Endodermal cell (in vitro differentiated cells): ENCODE data around the gene NAPA. TPM values are rescaled to one million over a fixed set of nuclear protein-coding genes. Genes with fewer than 3 reads are reported as not detected.
A peak's percentile ranks its signal among the peaks of the same experiment; 100 is the strongest.

Experiments used
- DNase-seq: peaks from one replicate; pipeline ENCODE4 v3.0.0-alpha.2; 2017
- H3K27ac ChIP-seq: 2 replicates; pipeline ENCODE4 v1.5.1; 2013; ENCODE audit warnings: mild to moderate bottlenecking, low read depth, low read length, moderate library complexity
- H3K27me3 ChIP-seq: 2 replicates; pipeline ENCODE4 v1.6.1; 2013; ENCODE audit warnings: mild to moderate bottlenecking, low read length, moderate library complexity; ENCODE audit not compliant: insufficient read depth, control insufficient read depth, poor library complexity, severe bottlenecking
- H3K36me3 ChIP-seq: 2 replicates; pipeline ENCODE4 v1.7.0; 2013; ENCODE audit warnings: mild to moderate bottlenecking, low read length, moderate library complexity; ENCODE audit not compliant: control insufficient read depth, insufficient read depth
- H3K4me1 ChIP-seq: one replicate; pipeline ENCODE4 v1.7.0; 2013; ENCODE audit warnings: low read length; ENCODE audit not compliant: control insufficient read depth, insufficient read depth
- H3K4me3 ChIP-seq: 2 replicates; pipeline ENCODE4 v1.5.1; 2013; ENCODE audit warnings: mild to moderate bottlenecking, low read length, moderate library complexity
- H3K9ac ChIP-seq: 2 replicates; pipeline ENCODE4 v1.6.1; 2013; ENCODE audit warnings: mild to moderate bottlenecking, low read length, moderate library complexity; ENCODE audit not compliant: poor library complexity, severe bottlenecking; ENCODE audit errors: extremely low read depth
- H3K9me3 ChIP-seq: 2 replicates; pipeline ENCODE4 v1.6.1; 2013; ENCODE audit warnings: mild to moderate bottlenecking, low read length, moderate library complexity; ENCODE audit not compliant: control insufficient read depth
- H3K27ac Mint-ChIP-seq: 2 replicates; pipeline ENCODE4 v1.8.0; 2020; ENCODE audit warnings: mixed read lengths
- H3K27me3 Mint-ChIP-seq: 2 replicates; pipeline ENCODE4 v1.8.0; 2021; ENCODE audit warnings: mild to moderate bottlenecking, mixed read lengths; ENCODE audit not compliant: insufficient read depth
- H3K36me3 Mint-ChIP-seq: 2 replicates; pipeline ENCODE4 v1.8.0; 2020; ENCODE audit warnings: low read depth, mixed read lengths
- H3K4me1 Mint-ChIP-seq: 2 replicates; pipeline ENCODE4 v1.8.0; 2020; ENCODE audit warnings: mixed read lengths
- H3K4me3 Mint-ChIP-seq: 2 replicates; pipeline ENCODE4 v1.8.0; 2020; ENCODE audit warnings: mild to moderate bottlenecking, moderate library complexity, mixed read lengths
- H3K9me3 Mint-ChIP-seq: 2 replicates; pipeline ENCODE4 v1.8.0; 2020; ENCODE audit warnings: mild to moderate bottlenecking, mixed read lengths
- WGBS, 2 experiments: methylation state at CpG; one replicate each; pipeline versions ENCODE4 v1.1.5 to v1.1.7; 2013; ENCODE audit warnings: missing lambda C conversion rate in 2 of 2, mixed read lengths in 1 of 2; ENCODE audit not compliant: insufficient coverage in 1 of 2, insufficient read length in 1 of 2; 5-methylcytosine and 5-hydroxymethylcytosine counted together
- total RNA-seq, 2 donors: library from RNA; stranded (reverse); fragmentation: NEBNext Ultra II Directional in 1 of 2; extraction: Animal tissue kit (Norgen Biotek cat#: 25700) in 1 of 2; gene quantifications; 2 replicates in 1 of 2; 3 replicates in 1 of 2; pipeline ENCODE4 v1.2.1, GENCODE V29; 2021
- TF ChIP-seq, protein P1 (sequence below): fragments of 200-600 bp; sonication (generic); conservative IDR thresholded peaks from 2 replicates; pipeline ENCODE4 v1.5.0; 2021; ENCODE audit warnings: antibody characterized with exemption, mild to moderate bottlenecking

Gene NAPA
- total RNA-seq, 2 donors from 2014 or later = 66.0 to 73.9 TPM

- H3K27me3 ChIP-seq = peaks cover 63% of the 10 kb centered on the region
- DNase-seq = no peak
- Mint-ChIP-seq H3K27me3 (peaks cover 73% of the 10 kb centered on the region), H3K4me1 (no peaks in the 10 kb centered on the region), H3K36me3 (no peaks in the 10 kb centered on the region), H3K9me3 (no peaks in the 10 kb centered on the region), H3K4me3 (no peak overlapping the region), H3K27ac (no peak overlapping the region)
- no peaks in the 10 kb centered on the region for H3K4me1 ChIP-seq
- H3K4me3 ChIP-seq = no peak overlapping the region
- TF ChIP-seq, protein P1, sequence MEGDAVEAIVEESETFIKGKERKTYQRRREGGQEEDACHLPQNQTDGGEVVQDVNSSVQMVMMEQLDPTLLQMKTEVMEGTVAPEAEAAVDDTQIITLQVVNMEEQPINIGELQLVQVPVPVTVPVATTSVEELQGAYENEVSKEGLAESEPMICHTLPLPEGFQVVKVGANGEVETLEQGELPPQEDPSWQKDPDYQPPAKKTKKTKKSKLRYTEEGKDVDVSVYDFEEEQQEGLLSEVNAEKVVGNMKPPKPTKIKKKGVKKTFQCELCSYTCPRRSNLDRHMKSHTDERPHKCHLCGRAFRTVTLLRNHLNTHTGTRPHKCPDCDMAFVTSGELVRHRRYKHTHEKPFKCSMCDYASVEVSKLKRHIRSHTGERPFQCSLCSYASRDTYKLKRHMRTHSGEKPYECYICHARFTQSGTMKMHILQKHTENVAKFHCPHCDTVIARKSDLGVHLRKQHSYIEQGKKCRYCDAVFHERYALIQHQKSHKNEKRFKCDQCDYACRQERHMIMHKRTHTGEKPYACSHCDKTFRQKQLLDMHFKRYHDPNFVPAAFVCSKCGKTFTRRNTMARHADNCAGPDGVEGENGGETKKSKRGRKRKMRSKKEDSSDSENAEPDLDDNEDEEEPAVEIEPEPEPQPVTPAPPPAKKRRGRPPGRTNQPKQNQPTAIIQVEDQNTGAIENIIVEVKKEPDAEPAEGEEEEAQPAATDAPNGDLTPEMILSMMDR = no peak
- no peaks in the 10 kb centered on the region for H3K9me3 ChIP-seq
- H3K36me3 ChIP-seq = no peaks in the 10 kb centered on the region
- WGBS, 2 experiments = 47 to 57% methylated on average over 9 of the region's 9 CpGs
- no peak overlapping the region for H3K27ac ChIP-seq
- no peak overlapping the region for H3K9ac ChIP-seq
These were observed 66.5 kb downstream of the NAPA start for GRCh38 chr19:47448360-47448727.

GRCh38 chr19:47447470-47448359 is 67.1 kb downstream of the NAPA start:
- Histone ChIP-seq H3K27me3 (peaks cover 64% of the 10 kb centered on the region), H3K27ac (no peak overlapping the region)
- H3K27me3 Mint-ChIP-seq = peaks cover 79% of the 10 kb centered on the region

GRCh38 chr19:47446534-47447469 is 68.1 kb downstream of the NAPA start:
- Mint-ChIP-seq H3K9me3 (no peaks in the 10 kb centered on the region), H3K27ac (no peak overlapping the region), H3K4me1 (no peaks in the 10 kb centered on the region), H3K27me3 (peaks cover 82% of the 10 kb centered on the region), H3K4me3 (peak overlapping the region; percentile 41), H3K36me3 (no peaks in the 10 kb centered on the region)
- H3K4me3 ChIP-seq = peak overlapping the region; percentile 72
- H3K27me3 ChIP-seq = peaks cover 64% of the 10 kb centered on the region
- 30 to 34% methylated on average over 16 to 27 of the region's 28 CpGs for WGBS, 2 experiments
- H3K9ac ChIP-seq = no peak overlapping the region
- DNase-seq = peak; percentile 97
- no peaks in the 10 kb centered on the region for H3K4me1 ChIP-seq
- H3K9me3 ChIP-seq = no peaks in the 10 kb centered on the region
- TF ChIP-seq, protein P1 = no peak
- no peak overlapping the region for H3K27ac ChIP-seq
- no peaks in the 10 kb centered on the region for H3K36me3 ChIP-seq

More at GRCh38 chr19:47447470-47448359, 67.1 kb downstream of the NAPA start:
- TF ChIP-seq, protein P1 = no peak
- Histone ChIP-seq H3K9ac (no peak overlapping the region), H3K4me1 (no peaks in the 10 kb centered on the region), H3K36me3 (no peaks in the 10 kb centered on the region), H3K4me3 (peak overlapping the region; percentile 72), H3K9me3 (no peaks in the 10 kb centered on the region)
- peak overlapping the region; percentile 41 for H3K4me3 Mint-ChIP-seq
- 6 to 10% methylated on average over 43 to 95 of the region's 95 CpGs for WGBS, 2 experiments
- DNase-seq = peak; percentile 99
- H3K27ac Mint-ChIP-seq = no peak overlapping the region
- no peaks in the 10 kb centered on the region for H3K9me3 Mint-ChIP-seq
- H3K4me1 Mint-ChIP-seq = no peaks in the 10 kb centered on the region
- H3K36me3 Mint-ChIP-seq = no peaks in the 10 kb centered on the region
